ENCODE measurements around the gene ADTRP. TPM values are rescaled to one million over a fixed set of nuclear protein-coding genes. Genes with fewer than 3 reads are reported as not detected.
"Not testable (repeated sequence)": the region's sequence is repeated elsewhere in the genome, so short reads cannot be mapped to it uniquely, and the experiment has no call there.

The ADTRP gene
- total and polyA plus RNA-seq, 2 donors (not counting 1 experiment from before 2014, with no cell fraction given): 0.18 to 1.2 TPM

GRCh38 chr6:11802886-11803590, 24.4 kb upstream of the ADTRP start:
- no peaks in the 10 kb centered on the region for H3K9me3 ChIP-seq (ENCODE audit: control extremely low read depth in 1 of 3, control insufficient read depth in 2 of 3, insufficient read depth in 1 of 3, low read length in 2 of 3)
- Mint-ChIP-seq H3K27ac (no peak overlapping the region), H3K4me3 (no peak overlapping the region), H3K27me3 (peaks cover 32% of the 10 kb centered on the region), H3K9me3 (ENCODE audit: insufficient read depth) (no peaks in the 10 kb centered on the region), H3K4me1 (no peaks in the 10 kb centered on the region)
- DNase-seq (no peak), ATAC-seq (ENCODE audit: low read depth) (no peak)
- no peak overlapping the region for H3K27ac ChIP-seq (ENCODE audit: low read length in 2 of 2)
- WGBS (ENCODE audit: insufficient coverage): 100% methylated on average over 1 of the region's 6 CpGs
- intact Hi-C loops (cut with micrococcal nuclease): no loop called here
- no peaks in the 10 kb centered on the region for H3K27me3 ChIP-seq (replicated peaks in 1 of 4; ENCODE audit: control extremely low read depth in 1 of 4, control insufficient read depth in 3 of 4, insufficient read depth in 4 of 4, low read length in 3 of 4)
- no peak overlapping the region for H3K9ac ChIP-seq (ENCODE audit: low read length)
- ChIA-PET CTCF (no interaction called here), POLR2A (no interaction called here)
- TF ChIP-seq EZH2 (IDR thresholded peaks at IDR 0.05; ENCODE audit: borderline replicate concordance, insufficient read depth, low read depth, low read length, poor library complexity, severe bottlenecking) (no peak), CTCF (IDR thresholded peaks at IDR 0.05) (no peak)
- no peak overlapping the region for H2AFZ ChIP-seq (ENCODE audit: insufficient read depth, low read depth, low read length, poor library complexity, severe bottlenecking)
- H3K36me3 ChIP-seq (replicated peaks in 1 of 2; ENCODE audit: control extremely low read depth in 1 of 2, control insufficient read depth in 1 of 2, extremely low read depth in 1 of 2, insufficient read depth in 2 of 2, low read length in 1 of 2): no peaks in the 10 kb centered on the region
- no peak overlapping the region for H3K4me3 ChIP-seq (ENCODE audit: control extremely low read depth in 1 of 5, extremely low read depth in 1 of 5, insufficient read depth in 1 of 5, low read depth in 2 of 5, low read length in 4 of 5)
- H3K4me1 ChIP-seq (ENCODE audit: control insufficient read depth in 2 of 2, insufficient read depth in 2 of 2, low read length in 2 of 2): no peaks in the 10 kb centered on the region
- H3K4me2 ChIP-seq (replicated peaks; ENCODE audit: low read depth, low read length, poor library complexity, severe bottlenecking): no peak overlapping the region
- no peaks in the 10 kb centered on the region for H3K79me2 ChIP-seq (ENCODE audit: control insufficient read depth, insufficient read depth, low read length)
- no peaks in the 10 kb centered on the region for H4K20me1 ChIP-seq (ENCODE audit: control insufficient read depth, insufficient read depth, low read length, poor library complexity, severe bottlenecking)

GRCh38 chr6:11800531-11800930, 21.9 kb upstream of the ADTRP start:
- H4K20me1 ChIP-seq (ENCODE audit: control insufficient read depth, insufficient read depth, low read length, poor library complexity, severe bottlenecking); H3K27me3 ChIP-seq (replicated peaks in 1 of 4; ENCODE audit: control extremely low read depth in 1 of 4, control insufficient read depth in 3 of 4, insufficient read depth in 4 of 4, low read length in 3 of 4); H3K4me3 ChIP-seq (ENCODE audit: control extremely low read depth in 1 of 5, extremely low read depth in 1 of 5, insufficient read depth in 1 of 5, low read depth in 2 of 5, low read length in 4 of 5); H3K4me1 ChIP-seq (ENCODE audit: control insufficient read depth in 2 of 2, insufficient read depth in 2 of 2, low read length in 2 of 2); POLR2A ChIA-PET; H3K27ac ChIP-seq (ENCODE audit: low read length in 2 of 2); H3K4me1 Mint-ChIP-seq; H3K36me3 ChIP-seq (replicated peaks in 1 of 2; ENCODE audit: control extremely low read depth in 1 of 2, control insufficient read depth in 1 of 2, extremely low read depth in 1 of 2, insufficient read depth in 2 of 2, low read length in 1 of 2); H3K4me2 ChIP-seq (replicated peaks; ENCODE audit: low read depth, low read length, poor library complexity, severe bottlenecking); intact Hi-C loops (cut with micrococcal nuclease); H3K9ac ChIP-seq (ENCODE audit: low read length); DNase-seq; CTCF ChIA-PET; H3K27ac Mint-ChIP-seq; ATAC-seq (ENCODE audit: low read depth); H3K9me3 ChIP-seq (ENCODE audit: control extremely low read depth in 1 of 3, control insufficient read depth in 2 of 3, insufficient read depth in 1 of 3, low read length in 2 of 3); H2AFZ ChIP-seq (ENCODE audit: insufficient read depth, low read depth, low read length, poor library complexity, severe bottlenecking); H3K9me3 Mint-ChIP-seq (ENCODE audit: insufficient read depth); H3K4me3 Mint-ChIP-seq; H3K79me2 ChIP-seq (ENCODE audit: control insufficient read depth, insufficient read depth, low read length): not testable (repeated sequence)
- no CpG with 5 or more reads among the region's 1 CpG for WGBS (ENCODE audit: insufficient coverage)
- peaks cover 24% of the 10 kb centered on the region for H3K27me3 Mint-ChIP-seq

Measured in B cell (primary cell).